SIG-M5 treated with dmso at 0.1 percent for 504 hours (cell line): ENCODE data around the gene SLC22A6.

Experiments
- DNase-seq: peaks from one replicate; lab custom pipeline; 2025; ENCODE audit not compliant: unreplicated experiment; lab: John Stamatoyannopoulos, UW

The SLC22A6 gene

GRCh38 chr11:62931499-62932278 is 53.1 kb downstream of the SLC22A6 start:
- DNase-seq = no peak

- no peak for DNase-seq
Observed at GRCh38 chr11:62930666-62931065, 54.1 kb downstream of the SLC22A6 start.

- DNase-seq = no peak
Observed at GRCh38 chr11:62930157-62930556, 54.6 kb downstream of the SLC22A6 start.

- no peak for DNase-seq
Observed at GRCh38 chr11:62928011-62928410, 56.8 kb downstream of the SLC22A6 start.

GRCh38 chr11:62926680-62927455 is 57.9 kb downstream of the SLC22A6 start:
- no peak for DNase-seq
